SJSA1 (cell line): ENCODE results near the gene TRERF1. TPM values are rescaled to one million over a fixed set of nuclear protein-coding genes. Genes with fewer than 3 reads are reported as not detected.

Source experiments
- DNase-seq, 2 experiments: peaks; one replicate each; pipeline ENCODE4 v3.0.0-alpha.2; 2015 to 2020; ENCODE audit warnings: low spot score in 2 of 2, low read depth in 1 of 2
- H3K27ac ChIP-seq: fragments of 250-450 bp; sonication (Bioruptor Pico); 2 replicates; pipeline ENCODE4 v1.5.1; 2020; ENCODE audit warnings: mild to moderate bottlenecking, moderate library complexity
- H3K27me3 ChIP-seq: fragments of 250-450 bp; sonication (Bioruptor Pico); replicated peaks from 2 replicates; pipeline ENCODE4 v1.5.1; 2020; ENCODE audit warnings: mild to moderate bottlenecking, moderate library complexity
- H3K36me3 ChIP-seq: fragments of 250-450 bp; sonication (Bioruptor Pico); 2 replicates; pipeline ENCODE4 v1.5.1; 2020; ENCODE audit warnings: mild to moderate bottlenecking
- H3K4me1 ChIP-seq: fragments of 250-450 bp; sonication (Bioruptor Pico); replicated peaks from 2 replicates; pipeline ENCODE4 v1.6.1; 2021; ENCODE audit warnings: mild to moderate bottlenecking
- H3K4me3 ChIP-seq: fragments of 250-450 bp; sonication (Bioruptor Pico); 2 replicates; pipeline ENCODE4 v1.5.1; 2020; ENCODE audit warnings: mild to moderate bottlenecking
- H3K9me3 ChIP-seq: fragments of 250-450 bp; sonication (Bioruptor Pico); replicated peaks from 2 replicates; pipeline ENCODE4 v1.5.1; 2020; ENCODE audit warnings: mild to moderate bottlenecking
- total RNA-seq: library from RNA; depleted of rRNA; stranded (reverse); fragments of >200 nt; shearing (Covaris generic); gene quantifications from 2 replicates; pipeline ENCODE4 v1.2.3, GENCODE V29; 2014

TRERF1 gene
- total RNA-seq, 1 experiment from 2014 or later = 3.6 TPM

DNA sequence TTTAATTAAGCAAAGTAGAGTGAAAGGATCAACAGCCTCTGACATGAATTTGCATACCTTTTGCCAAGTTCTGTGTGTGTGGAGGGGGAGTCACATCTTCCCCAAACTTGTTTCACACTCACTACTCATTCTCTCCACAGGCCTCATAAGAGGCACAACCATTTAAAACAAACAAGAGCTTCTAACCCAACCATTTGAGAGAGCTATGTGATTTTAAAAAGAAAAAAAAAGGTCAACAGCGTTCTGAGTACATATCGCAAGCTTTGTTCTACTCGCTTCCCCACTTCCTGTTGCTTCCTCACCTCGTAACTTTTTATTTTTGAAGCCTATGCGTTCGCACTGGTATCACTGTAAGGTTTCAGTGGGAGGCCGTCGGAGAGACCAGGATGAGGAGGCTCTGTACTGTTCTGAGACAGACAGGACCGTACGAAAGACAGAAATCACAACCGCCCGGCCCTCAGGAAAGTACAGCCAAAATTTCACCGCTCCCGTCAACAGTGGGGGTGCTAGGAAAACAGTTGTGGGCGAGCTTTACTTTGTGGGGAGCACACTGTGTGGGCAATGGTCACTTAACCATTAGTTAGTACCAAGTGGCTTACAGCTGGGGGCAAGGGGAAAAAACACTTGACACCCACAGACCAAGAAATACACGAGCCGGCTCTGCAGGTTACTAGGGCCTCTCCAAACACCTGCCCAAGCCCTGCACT lies 61.3 kb downstream of the TRERF1 start:
- DNase-seq = no peak
- Histone ChIP-seq H3K27ac (no peak overlapping the region), H3K4me1 (no peaks in the 10 kb centered on the region), H3K27me3 (no peaks in the 10 kb centered on the region), H3K4me3 (no peak overlapping the region), H3K36me3 (no peaks in the 10 kb centered on the region; the same call in 1 of the 2 replicates), H3K9me3 (no peaks in the 10 kb centered on the region)

DNA sequence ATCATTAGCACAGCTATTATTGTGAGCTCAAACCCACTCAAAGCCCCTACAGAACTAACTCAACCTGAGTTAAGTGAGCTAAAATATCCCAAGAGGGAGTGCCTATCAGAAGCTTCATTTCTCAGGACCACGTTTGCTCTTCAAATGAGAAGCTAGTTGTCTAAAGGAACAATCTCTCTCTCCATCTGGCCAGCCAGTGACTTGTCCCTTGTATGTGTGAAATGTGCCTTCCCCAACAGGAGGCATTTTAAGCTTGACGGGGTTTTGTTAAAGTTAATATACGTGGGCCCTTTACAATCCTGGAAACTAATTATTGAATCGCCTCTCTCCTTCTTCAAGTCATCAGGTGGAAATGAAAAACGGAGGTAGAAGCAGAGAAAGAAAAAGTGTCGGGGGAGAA lies 62.0 kb downstream of the TRERF1 start:
- H3K27me3 ChIP-seq = no peaks in the 10 kb centered on the region
- no peaks in the 10 kb centered on the region; the same call in 1 of the 2 replicates for H3K36me3 ChIP-seq
- H3K4me3 ChIP-seq = no peak overlapping the region
- no peak for DNase-seq
- no peak overlapping the region for H3K27ac ChIP-seq
- no peaks in the 10 kb centered on the region for H3K9me3 ChIP-seq
- H3K4me1 ChIP-seq = no peaks in the 10 kb centered on the region

DNA sequence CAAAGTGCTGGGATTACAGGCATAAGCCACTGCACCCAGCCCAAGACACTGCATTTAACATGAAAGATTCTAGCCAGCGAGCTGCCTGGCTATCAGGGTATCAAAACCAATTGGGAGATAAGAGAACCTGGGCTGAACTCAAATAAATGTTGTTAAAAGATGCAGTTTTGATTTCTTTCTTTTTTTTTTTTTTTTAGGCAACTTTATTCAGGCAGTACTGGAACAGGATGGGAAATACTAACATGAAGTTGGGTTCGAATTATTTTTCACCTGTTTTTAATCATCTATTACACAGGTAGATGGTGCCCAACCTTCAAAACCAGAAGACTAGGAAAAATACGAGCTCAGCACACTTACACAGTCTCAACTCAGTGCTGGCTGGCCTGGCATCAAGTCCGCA lies 63.7 kb downstream of the TRERF1 start:
- Histone ChIP-seq H3K9me3 (no peaks in the 10 kb centered on the region), H3K36me3 (no peaks in the 10 kb centered on the region; the same call in 1 of the 2 replicates), H3K4me3 (no peak overlapping the region), H3K27me3 (no peaks in the 10 kb centered on the region), H3K27ac (no peak overlapping the region), H3K4me1 (no peaks in the 10 kb centered on the region)
- DNase-seq = no peak

DNA sequence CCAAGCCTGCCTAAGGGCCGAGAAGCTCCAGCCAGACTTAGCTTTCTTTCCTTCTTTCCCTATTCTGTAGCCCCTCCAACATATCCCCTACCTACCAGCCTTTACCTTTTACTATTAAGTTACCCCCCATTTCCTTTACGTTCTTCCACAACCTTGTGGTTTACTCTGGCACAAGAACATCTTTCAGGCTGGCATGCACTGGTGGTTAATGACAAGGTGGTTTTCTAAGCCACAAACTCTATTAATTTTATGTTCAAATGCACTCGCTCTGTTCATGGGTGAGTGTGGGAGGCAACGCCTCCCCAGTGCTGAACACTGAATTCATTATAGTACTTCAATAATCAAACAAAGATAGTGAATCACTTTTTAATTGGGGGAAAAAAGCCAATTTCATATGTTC lies 64.4 kb downstream of the TRERF1 start:
- H3K4me3 ChIP-seq = no peak overlapping the region
- no peak for DNase-seq
- H3K27ac ChIP-seq = no peak overlapping the region
- H3K27me3 ChIP-seq = no peaks in the 10 kb centered on the region
- H3K4me1 ChIP-seq = no peaks in the 10 kb centered on the region
- no peaks in the 10 kb centered on the region; the same call in 1 of the 2 replicates for H3K36me3 ChIP-seq
- H3K9me3 ChIP-seq = no peaks in the 10 kb centered on the region

DNA sequence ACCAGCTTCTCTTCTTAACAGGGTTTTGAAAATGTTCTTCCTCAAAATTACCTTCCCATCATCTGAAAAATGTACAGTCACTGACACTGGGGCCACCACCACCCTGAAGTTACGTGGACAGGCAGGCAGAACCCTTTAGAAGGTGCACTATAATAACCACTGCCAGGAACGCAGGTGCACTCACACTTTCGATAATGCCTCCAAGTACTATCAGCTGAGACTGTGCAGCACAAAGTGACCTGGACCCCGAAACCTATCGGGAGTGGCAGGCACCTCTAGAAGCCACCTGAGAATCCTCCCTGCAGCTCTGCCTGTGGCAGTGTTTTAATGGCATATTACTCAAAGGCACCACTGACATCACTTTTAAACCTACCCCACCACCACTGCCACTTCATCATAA lies 66.4 kb downstream of the TRERF1 start:
- no peaks in the 10 kb centered on the region for H3K9me3 ChIP-seq
- H3K36me3 ChIP-seq = no peaks in the 10 kb centered on the region; the same call in 1 of the 2 replicates
- H3K27ac ChIP-seq = no peak overlapping the region
- H3K4me3 ChIP-seq = no peak overlapping the region
- no peaks in the 10 kb centered on the region for H3K27me3 ChIP-seq
- DNase-seq = no peak
- peaks cover 13% of the 10 kb centered on the region for H3K4me1 ChIP-seq

DNA sequence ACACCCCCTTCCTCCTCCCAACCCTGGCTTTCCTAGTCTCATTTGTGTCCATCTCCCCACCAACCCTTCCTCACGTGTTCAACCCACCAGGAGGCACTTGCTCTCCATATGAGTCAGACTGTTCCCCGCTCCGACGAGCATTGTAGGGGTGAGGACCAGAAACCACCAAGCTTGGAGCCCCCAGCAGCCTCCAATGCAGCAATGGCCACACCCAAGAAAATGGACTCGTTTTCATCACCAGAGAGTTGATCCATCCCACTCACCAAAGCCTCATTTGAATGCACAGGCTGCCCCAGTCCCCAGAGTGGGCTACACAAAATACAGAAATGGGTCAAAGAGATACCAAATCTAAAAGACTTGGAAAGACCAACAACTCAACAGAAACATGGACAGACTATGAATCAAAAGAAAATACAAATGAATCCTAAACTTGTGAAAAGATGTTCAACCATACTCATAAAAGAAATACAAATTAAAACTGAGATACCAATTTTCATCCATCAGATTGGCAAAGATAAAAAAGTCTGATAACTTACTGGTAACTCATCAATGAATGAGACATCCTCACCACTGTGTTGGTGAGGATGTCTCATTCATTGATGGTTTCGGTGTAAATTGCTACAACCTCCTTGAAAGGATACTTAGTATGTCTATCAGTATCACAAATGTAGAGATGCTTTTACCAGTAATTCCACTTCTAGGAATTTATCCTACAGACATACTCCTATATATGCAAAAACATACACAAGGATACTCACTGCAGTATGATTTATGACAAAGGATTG lies 68.1 kb downstream of the TRERF1 start:
- no peak overlapping the region for H3K27ac ChIP-seq
- peaks cover 13% of the 10 kb centered on the region for H3K4me1 ChIP-seq
- no peaks in the 10 kb centered on the region for H3K9me3 ChIP-seq
- H3K4me3 ChIP-seq = no peak overlapping the region
- no peaks in the 10 kb centered on the region; the same call in 1 of the 2 replicates for H3K36me3 ChIP-seq
- H3K27me3 ChIP-seq = no peaks in the 10 kb centered on the region
- no peak for DNase-seq

DNA sequence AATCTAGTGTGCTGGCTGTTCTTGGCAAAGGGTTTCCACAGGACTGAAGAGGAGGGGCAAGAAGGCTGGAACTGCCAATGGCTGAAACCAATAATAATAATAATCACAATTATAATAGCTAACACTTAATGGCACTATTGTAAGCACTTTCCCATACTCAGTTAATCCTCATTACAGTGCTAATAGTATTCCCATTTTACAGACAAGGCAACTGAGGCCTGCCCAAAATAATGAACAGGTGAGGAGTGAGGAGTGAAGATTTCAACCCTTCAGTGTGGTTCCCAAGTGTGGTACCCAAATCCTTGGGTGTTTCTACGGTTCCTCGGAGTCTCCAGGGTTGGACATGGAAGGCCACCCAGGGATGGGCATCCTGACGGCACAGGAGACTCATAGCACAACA lies 69.9 kb downstream of the TRERF1 start:
- Histone ChIP-seq H3K4me3 (no peak overlapping the region), H3K9me3 (no peaks in the 10 kb centered on the region), H3K27ac (no peak overlapping the region), H3K36me3 (no peaks in the 10 kb centered on the region), H3K4me1 (peaks cover 13% of the 10 kb centered on the region), H3K27me3 (no peaks in the 10 kb centered on the region)
- DNase-seq = no peak

DNA sequence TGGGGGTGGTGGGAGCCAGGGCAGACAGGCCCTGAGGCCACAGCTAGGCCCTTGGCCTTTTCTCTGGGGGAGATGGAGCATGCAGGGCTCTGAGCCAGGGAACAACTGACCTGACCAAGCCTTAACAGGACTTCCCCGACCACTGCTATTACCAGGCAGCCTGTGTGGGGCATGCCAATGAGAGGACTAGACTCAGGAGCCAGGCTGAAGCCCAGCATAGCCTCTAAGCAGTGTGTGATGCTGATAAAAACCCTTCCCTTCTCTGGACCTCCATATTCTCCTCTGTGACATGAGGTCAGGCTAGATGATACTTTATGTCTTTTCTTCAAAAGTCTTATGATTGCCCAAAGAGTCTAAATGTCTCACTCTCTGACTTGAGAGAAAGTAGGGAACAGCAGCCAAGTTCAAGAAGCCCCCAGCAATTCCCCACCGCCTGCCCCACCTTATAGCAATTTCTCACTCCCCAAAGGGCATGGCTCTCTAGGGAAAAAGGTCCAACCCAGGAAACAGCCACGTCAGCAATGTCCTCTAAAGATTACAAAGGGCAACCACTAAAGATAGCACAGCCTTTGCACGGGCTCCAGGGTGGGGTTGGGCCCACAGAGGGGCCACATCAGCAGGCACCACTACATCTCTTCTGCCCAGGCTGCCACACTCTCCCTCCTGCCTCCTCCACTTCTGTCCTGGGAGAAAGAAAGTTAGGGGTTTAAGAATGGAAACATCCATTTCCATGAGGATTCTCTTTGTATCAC lies 71.3 kb downstream of the TRERF1 start:
- H3K4me1 ChIP-seq = peaks cover 13% of the 10 kb centered on the region
- no peak overlapping the region for H3K27ac ChIP-seq
- no peak for DNase-seq
- H3K36me3 ChIP-seq = no peaks in the 10 kb centered on the region
- H3K9me3 ChIP-seq = no peaks in the 10 kb centered on the region
- H3K4me3 ChIP-seq = no peak overlapping the region
- no peaks in the 10 kb centered on the region for H3K27me3 ChIP-seq

DNA sequence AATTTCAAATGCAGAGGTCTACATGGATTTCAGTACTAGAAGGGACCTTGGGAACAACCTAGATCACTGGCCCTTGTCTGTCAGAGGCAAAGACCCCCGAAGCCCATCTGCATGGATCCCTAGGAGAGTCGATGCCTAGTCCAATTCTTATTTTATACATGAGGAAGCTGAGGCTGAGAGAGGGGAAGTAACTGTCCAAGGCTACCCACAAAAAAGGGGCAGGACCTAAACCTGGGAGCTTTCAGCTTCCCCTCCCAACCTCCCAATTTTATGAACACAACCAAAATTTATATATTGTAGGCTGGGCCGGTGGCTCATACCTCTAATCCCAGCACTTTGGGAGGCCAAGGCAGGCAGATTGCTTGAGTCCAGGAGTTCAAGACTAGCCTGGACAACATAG lies 73.2 kb downstream of the TRERF1 start:
- H3K9me3 ChIP-seq = no peaks in the 10 kb centered on the region
- DNase-seq = no peak
- H3K27ac ChIP-seq = no peak overlapping the region
- H3K4me3 ChIP-seq = no peak overlapping the region
- H3K36me3 ChIP-seq = no peaks in the 10 kb centered on the region
- peaks cover 13% of the 10 kb centered on the region for H3K4me1 ChIP-seq
- H3K27me3 ChIP-seq = no peaks in the 10 kb centered on the region

DNA sequence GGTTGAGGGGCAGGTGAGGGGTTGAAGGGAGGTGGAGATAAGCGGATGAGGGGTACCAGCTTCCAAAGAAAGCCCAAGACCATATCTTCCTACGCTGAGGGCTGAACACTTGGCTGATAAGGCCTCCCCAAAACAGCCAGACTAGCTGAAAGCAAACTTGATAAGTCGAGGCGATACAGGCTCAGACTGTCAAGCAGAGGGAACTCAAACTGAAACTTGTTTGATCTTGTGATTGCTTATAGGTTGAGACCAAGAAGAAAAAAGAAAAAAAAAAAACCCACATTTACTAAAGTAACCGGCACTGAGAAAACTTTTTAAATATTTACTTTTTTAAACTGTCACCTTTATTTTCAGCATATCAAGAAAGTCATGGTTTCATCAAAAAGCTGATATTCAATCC lies 73.6 kb downstream of the TRERF1 start:
- Histone ChIP-seq H3K27ac (no peak overlapping the region), H3K36me3 (no peaks in the 10 kb centered on the region), H3K27me3 (no peaks in the 10 kb centered on the region), H3K4me1 (peaks cover 13% of the 10 kb centered on the region), H3K4me3 (no peak overlapping the region), H3K9me3 (no peaks in the 10 kb centered on the region)
- no peak for DNase-seq

DNA sequence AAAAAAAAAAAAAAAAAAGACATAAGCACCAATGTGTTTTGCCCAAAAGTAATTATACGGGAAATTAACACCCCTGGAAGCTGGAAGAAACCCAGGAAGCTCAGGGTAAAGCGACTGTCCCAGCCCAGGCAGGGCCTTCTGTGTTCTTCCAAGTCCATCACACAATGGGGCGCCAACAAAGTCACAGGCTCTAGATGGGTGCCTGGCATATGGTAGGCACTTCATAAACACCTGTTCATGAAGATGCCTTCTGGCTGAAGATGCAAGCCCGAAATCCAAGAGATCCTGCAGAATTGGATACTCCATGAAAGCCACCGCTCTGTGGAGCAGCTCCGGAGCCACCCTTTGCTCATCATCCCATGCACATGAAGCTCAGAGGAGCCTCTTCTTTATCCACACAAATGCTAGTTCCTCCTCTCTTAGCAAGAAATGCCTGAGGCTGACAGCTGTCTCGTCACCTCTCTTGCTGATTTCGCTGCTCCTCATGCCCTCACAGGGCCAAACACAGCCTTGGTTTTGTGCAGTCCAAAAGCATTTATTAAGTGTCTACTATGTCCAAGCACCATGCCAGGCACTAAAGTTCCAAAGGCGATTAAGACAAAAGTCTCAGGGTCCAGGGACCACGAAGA lies 76.6 kb downstream of the TRERF1 start:
- Histone ChIP-seq H3K9me3 (no peaks in the 10 kb centered on the region), H3K4me3 (no peak overlapping the region), H3K27me3 (no peaks in the 10 kb centered on the region), H3K36me3 (no peaks in the 10 kb centered on the region), H3K4me1 (peaks cover 5% of the 10 kb centered on the region), H3K27ac (no peak overlapping the region)
- no peak for DNase-seq

DNA sequence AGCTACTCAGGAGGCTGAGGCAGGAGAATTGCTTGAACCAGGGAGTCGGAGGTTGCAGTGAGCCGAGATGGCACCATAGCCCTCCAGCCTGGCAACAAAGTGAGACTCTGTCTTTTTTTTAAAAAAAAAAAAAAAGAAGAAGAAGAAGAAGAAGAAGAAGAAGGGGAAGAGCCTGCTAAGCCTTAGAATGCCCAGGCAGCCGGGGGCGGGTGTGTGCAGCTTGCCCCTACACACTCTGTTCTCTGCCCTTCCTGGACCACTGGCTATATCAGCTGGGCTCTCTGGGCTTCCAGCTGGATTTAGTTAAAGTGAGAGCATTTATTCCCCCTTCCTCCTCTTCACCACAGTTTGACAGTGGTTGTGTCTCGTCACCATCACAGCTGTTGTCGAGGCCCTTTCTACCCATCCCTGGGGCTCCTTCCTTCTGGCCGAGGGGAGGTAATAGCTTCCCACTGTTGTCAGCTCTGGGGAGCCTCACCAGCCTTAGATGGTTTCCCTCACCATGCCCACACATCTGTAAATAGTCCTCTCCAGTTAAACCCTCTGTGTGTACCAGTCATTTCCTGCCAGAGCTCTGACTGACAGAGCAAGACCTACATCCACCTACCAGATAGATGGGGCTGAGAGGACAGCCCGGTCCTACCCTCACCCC lies 77.6 kb downstream of the TRERF1 start:
- Histone ChIP-seq H3K36me3 (no peaks in the 10 kb centered on the region), H3K4me3 (no peak overlapping the region), H3K9me3 (no peaks in the 10 kb centered on the region), H3K27ac (no peak overlapping the region), H3K4me1 (peaks cover 15% of the 10 kb centered on the region), H3K27me3 (no peaks in the 10 kb centered on the region)
- no peak for DNase-seq

DNA sequence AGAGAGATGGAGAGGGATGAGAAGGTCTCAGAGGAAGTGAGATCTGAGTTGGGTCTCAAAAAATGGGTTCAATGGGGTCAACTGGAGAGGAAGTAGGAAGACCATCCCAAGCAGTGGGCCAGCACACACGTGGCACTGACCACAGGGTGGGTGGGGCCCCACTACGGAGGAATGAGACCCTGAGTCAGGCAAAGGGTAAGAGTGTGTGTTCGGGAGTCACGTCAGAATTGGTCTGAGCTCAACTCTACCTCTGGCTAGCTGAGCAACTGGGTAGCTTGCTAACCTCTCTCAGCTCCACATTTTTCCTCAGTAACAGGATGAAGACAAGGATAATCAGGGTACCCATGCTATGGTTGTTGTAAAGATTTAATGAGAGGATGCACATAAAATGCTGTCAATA lies 79.0 kb downstream of the TRERF1 start:
- Histone ChIP-seq H3K4me3 (no peak overlapping the region), H3K27me3 (no peaks in the 10 kb centered on the region), H3K4me1 (peaks cover 29% of the 10 kb centered on the region), H3K27ac (no peak overlapping the region), H3K36me3 (no peaks in the 10 kb centered on the region), H3K9me3 (no peaks in the 10 kb centered on the region)
- no peak for DNase-seq
